NCI-H1048 (cell line): Measurements from ENCODE around the gene TVP23A.
"Not testable (repeated sequence)": the region's sequence is repeated elsewhere in the genome, so short reads cannot be mapped to it uniquely, and the experiment has no call there.

Source experiments
- DNase-seq: peaks from one replicate; lab custom pipeline; 2025; lab: John Stamatoyannopoulos, UW

TVP23A gene

DNA sequence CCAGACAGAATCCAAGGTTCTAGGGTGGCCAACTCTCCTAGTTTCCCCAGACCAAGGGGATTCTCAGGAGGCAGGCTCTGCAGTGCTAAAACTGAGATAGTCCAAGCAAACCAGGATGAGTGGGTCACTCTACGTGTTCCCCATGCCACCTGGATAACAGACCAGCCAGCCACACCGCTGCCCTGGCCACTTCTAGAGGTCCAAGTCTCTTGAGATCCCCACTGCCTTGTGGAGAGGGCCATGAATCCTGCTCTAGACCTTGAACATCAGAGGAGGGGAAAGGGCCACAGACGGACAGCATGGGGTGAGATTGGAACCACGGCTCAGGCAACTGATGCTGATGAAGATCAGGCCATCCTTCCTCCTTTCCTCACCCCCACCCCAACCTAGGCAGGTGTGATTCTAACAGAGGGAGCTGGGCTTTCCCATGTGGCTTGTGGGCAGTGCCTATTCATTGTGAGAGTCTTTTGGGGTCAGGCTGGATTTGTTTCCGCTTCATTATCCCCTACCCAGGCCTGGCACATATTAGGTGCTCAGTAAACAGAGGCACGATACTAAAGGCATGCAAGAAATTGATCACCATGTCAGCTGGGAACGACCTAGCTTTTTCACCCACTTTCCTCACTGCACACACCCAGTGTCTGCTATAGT lies 16.8 kb upstream of the TVP23A start:
- DNase-seq, result no peak

DNA sequence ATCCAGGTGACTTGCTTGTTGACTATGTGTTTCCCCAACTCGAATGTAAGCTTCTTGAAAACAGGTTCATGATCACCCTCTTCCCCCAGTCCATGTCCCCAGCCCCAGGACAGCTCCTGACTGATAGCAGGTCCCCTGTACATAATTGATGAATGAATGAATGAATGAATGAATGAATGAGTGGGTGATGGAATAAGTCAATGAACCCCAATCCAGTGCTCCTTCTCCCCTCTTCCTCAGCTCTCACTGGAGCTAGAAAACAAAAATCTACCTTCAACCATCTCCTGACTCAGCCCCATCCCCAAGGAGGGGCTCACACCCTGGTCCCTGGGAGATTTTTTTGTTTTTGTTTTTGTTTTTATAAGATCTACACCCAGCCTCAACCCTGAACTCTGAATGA lies 16.2 kb upstream of the TVP23A start:
- no peak for DNase-seq

DNA sequence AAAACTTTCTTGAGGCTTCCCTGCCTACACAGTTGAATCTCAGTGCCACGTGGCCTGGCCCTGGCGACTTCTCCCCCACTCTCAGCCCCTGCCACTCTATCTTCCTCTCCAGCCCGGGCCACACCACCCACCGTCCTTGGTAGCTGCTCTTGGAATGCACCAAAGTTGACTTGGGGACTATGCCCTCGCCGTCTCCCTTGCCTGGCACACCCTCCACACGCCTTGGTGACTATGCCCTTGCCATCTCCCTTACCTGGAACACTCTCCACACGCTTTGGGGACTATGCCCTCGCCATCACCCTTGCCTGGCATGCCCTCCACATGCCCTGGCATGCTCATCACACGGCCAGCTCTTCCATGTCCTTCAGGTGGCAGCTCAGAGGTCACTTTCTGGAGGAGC lies 15.5 kb upstream of the TVP23A start:
- DNase-seq, result no peak

DNA sequence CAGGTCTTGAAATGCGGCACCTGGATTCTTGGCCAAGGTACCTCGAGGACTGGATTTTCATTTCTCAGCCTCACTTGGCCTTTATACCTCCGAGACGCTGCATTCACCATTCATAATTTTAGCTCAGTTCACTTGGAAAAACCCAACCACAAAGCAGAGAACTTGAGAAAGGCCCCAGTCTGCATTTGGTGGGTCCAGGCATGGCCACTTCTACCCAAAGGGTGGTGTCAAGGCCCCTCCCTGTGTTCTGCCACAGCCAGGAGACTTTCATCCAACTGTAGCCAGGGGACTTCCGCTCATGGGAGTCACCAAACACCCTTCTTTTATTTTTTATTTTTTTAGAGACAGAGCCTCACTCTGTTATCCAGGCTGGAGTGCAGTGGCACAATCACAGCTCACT lies 14.7 kb upstream of the TVP23A start:
- no peak for DNase-seq

DNA sequence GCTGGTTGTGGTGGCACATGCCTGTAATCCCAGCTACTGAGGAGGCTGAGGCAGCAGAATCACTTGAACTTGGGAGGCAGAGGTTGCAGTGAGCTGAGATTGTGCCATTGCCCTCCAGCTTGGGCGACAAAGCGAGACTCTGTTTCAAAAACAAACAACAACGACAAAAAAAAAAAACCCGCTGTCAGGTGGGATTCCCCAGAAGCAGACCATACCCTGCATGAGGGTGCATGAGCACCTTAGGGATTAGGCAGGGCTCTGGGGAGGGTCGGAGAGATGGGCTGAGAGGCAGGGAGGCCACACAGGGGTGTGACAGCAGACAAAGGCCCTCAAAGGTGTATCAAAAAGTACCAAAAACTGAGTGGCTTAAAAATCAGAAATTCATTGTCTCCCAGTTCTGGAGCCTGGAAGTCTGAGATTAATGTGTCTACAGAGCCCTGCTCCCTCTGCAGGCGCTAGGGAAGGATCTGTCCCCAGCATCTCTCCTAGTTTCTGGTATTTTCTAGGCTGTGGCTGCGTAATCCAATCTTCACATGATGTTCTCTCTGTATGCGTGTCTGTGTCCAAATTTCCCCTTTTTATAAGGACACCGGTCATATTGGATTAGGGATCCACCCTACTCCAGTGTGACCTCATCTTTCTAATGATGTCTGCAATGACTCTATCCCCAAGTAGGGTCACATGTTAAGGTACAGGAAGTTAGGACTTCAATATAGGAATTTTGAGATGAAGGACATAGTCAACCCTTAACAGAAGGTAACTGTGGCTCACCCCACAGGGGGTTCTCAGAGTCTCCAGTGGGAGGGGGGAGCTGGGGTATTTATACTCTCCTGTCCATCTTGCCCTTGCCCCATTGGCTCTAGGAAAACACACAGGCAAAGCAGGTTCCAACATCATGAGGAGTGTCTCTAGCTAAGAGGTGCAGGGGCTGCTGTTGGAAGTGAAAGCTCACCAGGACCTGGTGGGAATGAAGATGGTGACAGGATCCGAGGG lies 13.6 kb upstream of the TVP23A start:
- no peak for DNase-seq

DNA sequence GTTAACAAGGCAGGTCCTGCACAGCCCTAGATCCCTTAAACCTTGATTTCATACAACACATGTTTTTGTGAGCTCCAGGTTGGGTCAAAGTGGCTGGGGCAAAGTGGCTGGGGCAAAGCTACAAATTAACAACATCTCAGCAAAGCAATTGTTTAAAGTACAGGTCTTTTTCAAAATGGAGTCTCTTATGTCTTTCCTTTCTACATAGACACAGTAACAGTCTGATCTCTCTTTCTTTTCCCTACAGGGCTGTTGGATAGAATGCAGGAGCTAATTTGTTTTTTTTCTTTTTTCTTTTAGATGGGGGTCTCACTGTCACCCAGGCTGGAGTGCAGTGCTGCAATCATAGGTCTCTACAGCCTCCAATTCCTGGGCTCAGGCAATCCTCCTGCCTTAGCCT lies 11.6 kb upstream of the TVP23A start:
- DNase-seq, result not testable (repeated sequence)

DNA sequence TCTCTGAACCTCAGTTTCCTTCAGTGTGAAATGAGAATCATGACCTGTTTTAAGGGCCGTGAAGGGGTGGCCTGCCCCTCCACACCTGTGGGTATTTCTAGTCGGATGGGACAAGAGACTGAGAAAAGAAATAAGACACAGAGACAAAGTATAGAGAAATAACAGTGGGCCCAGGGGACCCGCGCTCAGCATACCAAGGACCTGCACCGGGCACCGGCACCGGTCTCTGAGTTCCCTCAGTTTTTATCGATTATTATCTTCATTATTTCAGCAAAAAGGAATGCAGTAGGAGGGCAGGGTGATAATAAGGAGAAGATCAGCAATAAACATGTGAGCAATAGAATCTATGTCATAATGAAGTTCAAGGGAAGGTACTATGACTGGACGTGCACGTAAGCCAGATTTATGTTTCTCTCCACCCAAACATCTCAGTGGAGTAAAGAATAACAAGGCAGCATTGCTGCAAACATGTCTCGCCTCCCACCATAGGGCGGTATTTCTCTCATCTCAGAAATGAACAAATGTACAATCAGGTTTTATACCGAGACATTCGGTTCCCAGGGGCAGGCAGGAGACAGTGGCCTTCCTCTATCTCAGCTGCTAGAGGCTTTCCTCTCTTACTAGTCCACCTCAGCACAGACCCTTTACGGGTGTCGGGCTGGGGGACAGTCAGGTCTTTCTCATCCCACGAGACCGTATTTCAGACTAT lies 10.9 kb upstream of the TVP23A start:
- DNase-seq, result not testable (repeated sequence)

DNA sequence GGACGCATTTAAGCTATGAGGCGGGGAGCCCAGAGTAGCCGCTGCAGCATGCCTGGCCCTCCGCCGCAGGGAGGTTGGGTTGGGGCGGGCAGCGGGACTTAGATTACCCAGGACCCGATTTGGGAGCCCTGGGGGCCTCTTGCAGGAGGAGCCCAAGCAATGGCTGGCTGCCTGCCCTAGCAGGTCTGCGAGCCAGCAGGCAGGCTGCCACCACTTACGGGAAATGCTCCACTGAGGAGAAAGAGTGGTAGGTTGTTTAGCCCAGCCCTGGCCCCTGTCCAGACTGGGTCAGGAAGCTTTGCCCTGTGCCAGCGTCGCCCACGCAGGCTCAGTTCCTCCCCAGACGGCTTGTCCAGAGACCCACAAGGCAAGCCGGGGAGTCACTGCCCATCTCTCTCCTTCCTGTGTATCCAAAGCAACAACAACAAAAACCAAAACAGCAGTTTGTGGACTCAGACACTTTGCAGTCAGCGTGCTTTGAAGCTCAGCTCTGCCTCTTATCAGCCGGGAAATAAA lies 10.3 kb upstream of the TVP23A start:
- no peak for DNase-seq

DNA sequence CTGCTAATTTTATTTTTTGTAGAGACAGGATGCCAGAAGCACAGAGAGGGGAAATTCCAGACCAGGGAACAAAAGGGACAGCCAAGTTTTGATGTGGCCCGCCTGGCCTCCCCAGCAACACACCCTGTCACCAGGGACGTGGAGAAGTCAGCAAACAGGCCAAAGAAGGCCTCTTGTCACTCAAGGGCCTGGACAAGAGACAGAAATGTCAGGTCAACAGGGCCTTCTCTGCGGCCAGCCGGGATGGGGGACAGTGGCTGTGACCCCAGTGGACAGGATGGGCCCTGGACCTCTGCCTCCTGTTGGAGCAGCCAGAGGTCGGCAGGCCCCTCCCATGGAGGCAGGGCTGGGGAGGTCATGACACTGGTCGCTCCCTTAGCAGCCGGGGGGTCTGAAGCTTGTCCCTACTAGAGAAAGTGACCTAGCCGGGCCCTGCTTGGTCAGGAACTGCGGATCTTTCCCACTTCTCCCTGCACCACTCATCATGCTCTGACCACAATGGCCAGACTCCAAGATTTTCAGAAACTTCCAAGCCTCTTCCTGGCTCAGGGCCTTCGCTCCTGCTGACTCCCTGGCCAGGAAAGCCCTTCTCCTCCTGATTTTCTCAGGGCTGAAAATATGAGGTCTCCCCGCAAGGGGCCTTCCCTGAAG lies 9.2 kb upstream of the TVP23A start:
- DNase-seq, result no peak

DNA sequence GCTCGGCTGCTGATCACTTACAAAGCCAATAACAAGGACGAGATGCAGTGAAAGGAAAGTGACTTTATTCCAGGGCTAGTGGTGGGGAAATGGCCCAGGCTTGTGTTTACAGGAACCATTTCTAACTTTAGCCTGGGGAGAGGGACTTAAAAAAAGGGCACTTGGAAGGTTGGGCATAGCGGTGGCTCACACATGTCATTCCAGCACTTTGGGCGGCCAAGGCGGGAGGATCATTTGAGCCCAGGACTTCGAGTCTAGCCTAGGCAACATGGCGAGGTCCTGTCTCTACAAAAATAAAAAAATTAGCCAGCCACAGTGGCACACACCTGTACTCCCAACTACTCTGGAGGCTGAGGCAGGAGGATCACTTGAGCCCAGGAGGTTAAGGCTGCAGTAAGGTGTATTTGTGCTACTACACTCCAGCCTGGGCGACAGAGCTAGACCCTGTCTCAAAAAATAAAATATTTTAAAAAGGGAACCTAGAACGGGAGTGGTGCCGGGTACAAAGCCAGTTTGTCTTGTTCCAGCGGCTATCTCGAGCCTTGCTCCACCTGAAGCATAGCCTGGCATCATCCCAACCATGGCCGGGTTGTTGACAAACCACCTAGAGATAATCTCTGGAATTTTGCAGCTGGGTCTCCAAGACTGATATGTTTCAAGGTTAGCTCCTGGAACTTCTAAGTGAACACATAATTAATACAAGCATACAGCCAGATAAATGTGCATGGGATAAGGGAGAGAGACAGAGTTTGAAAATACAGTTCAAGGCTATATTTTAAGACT lies 5.7 kb upstream of the TVP23A start:
- no peak for DNase-seq

DNA sequence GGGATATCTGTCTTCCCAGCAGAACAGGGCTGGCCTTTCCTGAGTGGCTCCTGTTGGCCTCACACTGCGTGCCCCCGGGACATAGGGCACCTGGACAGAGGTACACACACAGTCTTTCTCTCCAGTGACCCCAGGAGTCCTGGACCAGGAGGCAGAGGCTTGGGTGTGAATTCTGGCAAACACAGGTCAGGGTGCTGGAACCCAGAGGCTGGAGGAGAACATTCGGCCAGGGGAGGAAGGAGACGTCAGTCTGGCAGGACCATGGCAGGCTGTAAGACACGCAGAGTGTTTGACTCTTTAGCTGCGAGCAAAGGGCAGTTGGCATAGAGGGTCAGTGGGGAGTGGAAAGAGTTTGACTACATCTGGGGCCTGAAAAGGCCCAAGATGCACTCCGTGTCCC lies 4.1 kb upstream of the TVP23A start:
- DNase-seq, result no peak

DNA sequence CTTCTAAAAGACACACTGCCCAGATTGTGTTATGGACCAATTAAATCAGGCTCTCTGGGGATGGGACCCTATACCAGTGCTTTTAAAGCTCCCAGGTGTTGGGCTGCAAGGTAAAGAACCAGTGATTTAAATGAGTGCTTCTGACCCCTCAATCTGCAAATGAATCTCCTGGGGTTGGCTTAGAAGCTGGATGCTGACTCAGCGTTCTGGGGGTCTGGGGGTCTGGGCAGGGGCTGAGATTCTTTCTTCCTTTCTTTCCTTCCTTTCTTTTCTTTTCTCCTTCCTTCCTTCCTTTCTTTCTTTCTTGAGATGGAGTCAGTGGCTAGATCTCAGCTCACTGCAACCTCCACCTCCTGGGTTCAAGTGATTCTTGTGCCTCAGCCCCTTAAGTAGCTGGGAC lies 2.0 kb upstream of the TVP23A start:
- no peak for DNase-seq

DNA sequence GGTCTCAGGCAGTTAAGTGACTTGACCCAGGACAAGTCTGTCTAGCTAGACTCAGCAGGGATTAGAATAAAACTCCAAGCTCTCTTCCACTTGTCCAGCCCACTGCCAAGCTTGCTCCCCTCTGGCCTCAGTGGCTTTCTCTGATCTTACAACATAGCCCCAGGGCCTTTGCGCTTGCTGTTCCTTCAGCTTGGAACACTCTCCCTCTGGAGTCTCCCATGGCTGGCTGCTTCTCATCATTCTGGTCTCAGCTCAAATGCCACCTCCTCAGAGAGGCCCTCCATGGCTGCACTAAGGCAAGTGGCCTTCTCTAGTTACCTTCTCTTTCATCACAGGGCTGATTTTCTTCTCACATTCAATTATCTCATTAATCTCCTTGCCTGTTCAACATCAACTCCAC lies 1.1 kb downstream of the TVP23A start:
- DNase-seq, result no peak

DNA sequence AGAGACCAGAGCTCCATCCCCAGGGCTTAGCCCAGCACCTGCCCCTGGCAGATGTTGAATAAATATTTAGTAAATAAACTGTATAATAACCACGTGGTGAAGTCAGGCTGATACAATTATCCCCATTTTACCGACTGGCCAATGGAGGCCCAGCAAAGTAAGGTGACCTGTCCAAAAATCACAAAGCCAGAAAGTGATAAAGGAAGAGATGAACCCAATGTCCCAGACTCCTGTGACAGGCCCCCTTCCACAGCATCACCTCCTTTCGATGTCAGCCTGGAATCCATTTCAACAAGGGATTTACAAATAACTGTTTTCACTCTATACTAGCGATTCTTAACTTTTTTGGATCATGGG lies 5.5 kb downstream of the TVP23A start:
- DNase-seq, result no peak

DNA sequence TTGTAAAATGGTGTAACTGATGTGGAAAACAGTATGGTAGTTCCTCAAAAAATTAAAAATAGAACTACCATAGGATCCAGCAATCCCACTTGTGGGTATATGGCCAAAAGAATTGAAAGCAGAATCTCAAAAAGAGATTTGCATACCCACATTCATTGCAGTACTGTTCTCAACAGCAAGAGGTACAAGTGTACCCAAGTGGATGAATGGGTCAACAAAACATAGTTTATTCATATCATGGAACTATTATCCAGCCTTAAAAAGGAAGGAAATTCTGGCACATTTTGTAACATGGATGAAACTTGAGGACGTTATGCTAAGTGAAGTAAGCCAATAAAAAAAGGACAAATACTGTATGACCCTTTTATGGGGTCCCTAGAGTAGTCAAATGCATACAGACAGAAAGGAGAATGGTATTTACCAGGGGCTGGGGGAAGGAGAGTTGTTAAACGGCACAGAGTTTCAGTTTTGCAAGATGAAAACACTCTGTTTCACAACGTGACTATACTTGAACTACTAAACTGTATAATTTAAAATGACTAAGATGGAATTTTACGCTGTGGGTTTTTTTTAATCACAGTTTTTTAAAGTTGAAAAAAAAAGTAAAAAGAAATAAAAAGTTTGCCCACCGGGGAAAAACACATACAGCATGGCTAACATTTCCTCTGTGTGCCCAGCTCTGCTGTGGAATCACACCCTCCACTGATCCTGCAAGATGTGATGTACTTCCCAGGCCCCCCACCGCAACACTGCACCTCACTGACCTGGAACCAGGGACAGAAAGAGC lies 6.1 kb downstream of the TVP23A start:
- no peak for DNase-seq

DNA sequence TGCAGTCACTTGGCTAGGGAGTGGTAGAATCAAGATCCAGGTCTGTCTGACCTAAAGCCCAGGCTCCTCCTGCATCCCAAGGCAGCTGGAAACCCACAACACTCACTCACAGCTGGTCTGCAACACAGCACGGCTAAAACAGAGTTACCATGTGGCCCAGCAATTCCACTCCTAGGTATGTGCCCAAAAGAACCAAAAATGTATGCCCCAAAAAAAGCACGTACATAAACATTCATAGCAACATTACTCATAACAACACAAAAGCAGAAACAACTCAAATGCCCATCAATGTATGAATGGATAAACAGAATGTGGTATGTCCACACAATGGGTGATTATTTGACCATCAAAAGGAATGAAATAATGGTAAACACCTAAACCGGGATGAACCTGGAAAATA lies 8.9 kb downstream of the TVP23A start:
- no peak for DNase-seq

DNA sequence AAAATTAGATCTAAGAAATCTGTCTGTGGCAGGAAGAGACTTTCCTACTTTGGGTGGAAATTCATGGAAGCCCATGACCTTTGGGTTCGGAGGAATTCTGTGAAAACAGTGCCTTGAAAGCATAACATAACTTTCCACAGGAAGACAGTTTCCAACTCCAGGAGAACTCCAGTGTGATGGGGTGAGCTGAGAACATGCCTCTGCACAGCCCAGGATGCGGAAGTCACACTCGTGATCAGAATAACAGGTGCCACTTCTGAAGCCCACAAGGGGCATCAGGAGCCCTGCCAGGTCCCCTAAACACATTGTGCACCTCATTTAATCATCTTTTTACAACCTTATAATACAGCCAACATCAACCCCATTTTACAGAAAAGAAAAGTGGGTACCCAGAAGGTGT lies 9.7 kb downstream of the TVP23A start:
- DNase-seq, result no peak

DNA sequence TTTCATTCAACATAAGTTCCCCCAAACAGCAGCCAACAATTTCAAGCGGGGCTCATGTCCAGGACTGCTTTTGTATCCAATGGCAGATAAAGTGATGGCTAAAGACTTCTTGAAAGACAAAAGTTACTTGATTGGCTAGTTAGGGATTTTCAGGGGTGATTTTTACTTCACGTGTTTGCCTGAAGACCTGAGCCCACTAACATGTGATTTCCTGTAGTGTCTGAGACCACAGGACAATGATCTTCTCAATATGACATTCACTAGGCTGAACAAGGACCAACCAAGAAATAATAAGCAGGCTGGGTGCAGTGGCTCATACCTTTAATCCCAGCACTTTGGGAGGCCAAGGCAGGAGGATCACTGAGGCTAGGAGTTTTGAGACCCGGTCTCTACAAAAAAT lies 10.4 kb downstream of the TVP23A start:
- DNase-seq, result no peak

DNA sequence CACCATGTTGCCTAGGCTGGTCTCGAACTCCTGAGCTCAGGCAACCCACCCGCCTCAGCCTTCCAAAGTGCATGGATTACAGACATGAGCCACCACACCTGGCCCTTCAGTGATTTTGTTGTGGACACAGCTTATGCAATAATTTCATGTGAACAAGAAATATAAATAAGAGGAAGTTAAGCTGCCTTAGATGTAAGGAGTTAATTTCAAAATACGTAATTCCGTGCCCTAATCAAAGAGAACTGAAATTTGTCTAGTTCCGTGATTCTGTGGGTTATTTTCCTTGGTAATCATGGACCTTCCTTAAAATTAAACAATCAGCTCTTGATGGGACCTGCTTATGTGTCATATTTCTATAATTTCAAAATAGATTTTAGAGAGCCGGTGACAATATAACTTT lies 11.9 kb downstream of the TVP23A start:
- DNase-seq, result no peak

DNA sequence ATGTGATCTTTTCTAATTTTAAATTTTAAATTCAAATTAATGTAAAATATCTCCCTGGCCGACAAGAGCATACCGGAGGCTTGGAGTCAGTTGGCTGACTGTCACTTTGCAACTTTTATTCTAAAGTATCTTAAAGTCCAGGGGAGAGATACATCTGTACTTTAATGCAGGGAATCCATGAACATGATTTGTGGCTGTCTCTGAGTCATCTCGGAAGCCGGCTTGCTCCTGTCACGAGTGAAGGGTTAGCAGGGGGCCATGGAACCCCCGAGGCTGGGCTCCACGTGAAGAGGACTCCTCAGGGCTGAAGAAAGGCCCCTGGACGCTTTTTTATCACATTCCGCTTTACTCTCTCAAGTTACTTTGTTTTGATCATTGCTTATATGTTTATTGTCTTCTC lies 13.3 kb downstream of the TVP23A start:
- no peak for DNase-seq

DNA sequence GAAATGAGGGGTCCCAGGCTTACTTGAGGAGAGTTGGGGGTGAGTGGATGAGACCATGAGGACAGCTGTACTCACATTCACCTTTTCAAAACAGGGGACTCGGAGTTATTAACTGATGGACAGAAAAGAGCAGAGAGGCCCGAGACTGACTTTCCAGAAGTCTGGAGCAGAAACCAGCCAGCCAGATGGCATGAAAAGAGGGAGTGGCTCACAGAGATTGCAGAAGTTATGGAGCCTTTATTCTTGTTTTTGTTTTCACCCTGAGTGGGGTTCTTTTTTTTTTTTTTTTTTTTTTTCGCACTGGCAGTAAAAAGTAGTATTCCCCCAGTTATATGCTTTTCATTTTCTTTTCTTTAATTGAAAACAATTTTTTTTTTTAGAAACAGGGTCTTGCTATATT lies 18.9 kb downstream of the TVP23A start:
- DNase-seq, result no peak
